Naive thymus-derived CD4-positive, alpha-beta T cell (primary cell): ENCODE data around the gene PIP5K1B. TPM values are rescaled to one million over a fixed set of nuclear protein-coding genes. Genes with fewer than 3 reads are reported as not detected.

Experiments
- ATAC-seq: fragments of 150-1000 bp; cut with Tn5 transposase; 2 replicates; pipeline ENCODE4 v1.10.0; 2021; ENCODE audit warnings: mild to moderate bottlenecking, moderate library complexity
- CTCF ChIA-PET: fragments of 350-600 bp; sonication (Branson Sonifier 250); formaldehyde crosslinking; loops from one replicate; lab custom pipeline; 2021; ENCODE audit warnings: antibody characterized with exemption; lab: Charles Lee
- POLR2A ChIA-PET: fragments of 350-600 bp; sonication (Branson Sonifier 250); formaldehyde crosslinking; loops from one replicate; lab custom pipeline; 2021; ENCODE audit warnings: antibody characterized with exemption, inconsistent platforms; lab: Charles Lee
- DNase-seq, 9 donors: peaks; one replicate each; pipeline versions ENCODE4 v3.0.0 to v3.0.0-alpha.2; 2020 to 2022; ENCODE audit warnings: mixed read lengths in 1 of 9
- H3K27ac ChIP-seq: one replicate; pipeline ENCODE4 v1.7.0; 2013; ENCODE audit warnings: mild to moderate bottlenecking, low read depth, low read length, moderate library complexity
- H3K27me3 ChIP-seq, 2 donors: one replicate each; pipeline ENCODE4 v1.7.0; 2013; ENCODE audit warnings: low read length in 2 of 2, mild to moderate bottlenecking in 2 of 2, moderate library complexity in 2 of 2; ENCODE audit not compliant: control insufficient read depth in 2 of 2, insufficient read depth in 2 of 2
- H3K36me3 ChIP-seq, 3 experiments: 1 replicate in 2 of 3; 2 replicates in 1 of 3; pipeline ENCODE4 v1.7.0; 2013; ENCODE audit warnings: low read length in 3 of 3, mild to moderate bottlenecking in 3 of 3, moderate library complexity in 1 of 3; ENCODE audit not compliant: insufficient read depth in 3 of 3, control insufficient read depth in 2 of 3
- H3K4me1 ChIP-seq, 2 donors: one replicate each; pipeline ENCODE4 v1.7.0; 2013; ENCODE audit warnings: low read length in 2 of 2, mild to moderate bottlenecking in 2 of 2, moderate library complexity in 1 of 2; ENCODE audit not compliant: control insufficient read depth in 2 of 2, insufficient read depth in 2 of 2
- H3K4me3 ChIP-seq: 2 replicates; pipeline ENCODE4 v1.7.0; 2013; ENCODE audit warnings: mild to moderate bottlenecking, low read length
- H3K9me3 ChIP-seq, 3 experiments: 1 replicate in 2 of 3; 2 replicates in 1 of 3; pipeline ENCODE4 v1.7.0; 2013; ENCODE audit warnings: low read length in 3 of 3; ENCODE audit not compliant: control insufficient read depth in 2 of 3
- H3K27ac Mint-ChIP-seq, 9 donors: one replicate each; pipeline ENCODE4 v1.8.0; 2020 to 2022; ENCODE audit warnings: mixed read lengths in 9 of 9, mild to moderate bottlenecking in 8 of 9, moderate library complexity in 5 of 9, inconsistent platforms in 2 of 9
- H3K27me3 Mint-ChIP-seq, 5 donors: one replicate each; pipeline ENCODE4 v1.8.0; 2021 to 2022; ENCODE audit warnings: mixed read lengths in 5 of 5, mild to moderate bottlenecking in 1 of 5
- H3K36me3 Mint-ChIP-seq, 5 donors: one replicate each; pipeline ENCODE4 v1.8.0; 2020 to 2022; ENCODE audit warnings: mixed read lengths in 5 of 5, mild to moderate bottlenecking in 3 of 5, inconsistent platforms in 1 of 5
- H3K4me1 Mint-ChIP-seq, 7 donors: one replicate each; pipeline ENCODE4 v1.8.0; 2020 to 2022; ENCODE audit warnings: mixed read lengths in 7 of 7, mild to moderate bottlenecking in 3 of 7, inconsistent platforms in 1 of 7
- H3K4me3 Mint-ChIP-seq, 10 donors: one replicate each; pipeline ENCODE4 v1.8.0; 2020 to 2022; ENCODE audit warnings: mild to moderate bottlenecking in 10 of 10, mixed read lengths in 10 of 10, moderate library complexity in 6 of 10, inconsistent platforms in 2 of 10
- H3K9me3 Mint-ChIP-seq, 11 donors: one replicate each; pipeline ENCODE4 v1.8.0; 2020 to 2022; ENCODE audit warnings: mixed read lengths in 11 of 11, mild to moderate bottlenecking in 4 of 11, inconsistent platforms in 1 of 11, moderate library complexity in 1 of 11
- intact Hi-C, 2 donors: fragments of 100-400 bp; cut with micrococcal nuclease; formaldehyde crosslinking; loops; one replicate each; pipeline ENCODE4 v1.15.1; 2023
- polyA plus RNA-seq, 2 donors: library from polyadenylated mRNA; unstranded; fragments of 300-500 nt; fragmentation: Illumina TruSeq; gene quantifications; one replicate each; pipeline ENCODE4 v1.2.3, GENCODE V29; 2021
- total RNA-seq, 6 experiments: library from RNA in 5 of 6; stranded (reverse) in 5 of 6; gene quantifications; 1 replicate in 5 of 6; 2 replicates in 1 of 6; pipeline ENCODE4 v1.2.3 and lab custom pipeline; 2021 to 2026

Gene PIP5K1B
- total and polyA plus RNA-seq, 7 experiments from 2014 or later, result 0.08 to 4.2 (median 0.54) TPM

- no peaks in the 10 kb centered on the region for H3K36me3 ChIP-seq
- POLR2A ChIA-PET, result no interaction called here
- H3K9me3 ChIP-seq, result no peaks in the 10 kb centered on the region
- H3K9me3 Mint-ChIP-seq, result peaks cover 0 to 2% (median 0%) of the 10 kb centered on the region in 11 donors
- no peak for ATAC-seq
- peaks cover 5 to 32% (median 25%) of the 10 kb centered on the region in 5 donors for H3K27me3 Mint-ChIP-seq
- intact Hi-C loops, result no loop called here
- no peak for DNase-seq
- H3K4me1 ChIP-seq, result no peaks in the 10 kb centered on the region
- H3K4me1 Mint-ChIP-seq, result peaks cover 0 to 8% (median 0%) of the 10 kb centered on the region in 7 donors
- CTCF ChIA-PET, result no interaction called here
- H3K27ac Mint-ChIP-seq, result no peak overlapping the region
- no peak overlapping the region for H3K27ac ChIP-seq
- H3K27me3 ChIP-seq, result no peaks in the 10 kb centered on the region
- no peak overlapping the region for H3K4me3 Mint-ChIP-seq
- no peaks in the 10 kb centered on the region for H3K36me3 Mint-ChIP-seq
- H3K4me3 ChIP-seq, result no peak overlapping the region
Observed at GRCh38 chr9:68683433-68683832, 21.6 kb upstream of the PIP5K1B start.

- no peak for ATAC-seq
- CTCF ChIA-PET, result no interaction called here
Observed at GRCh38 chr9:68685213-68685612, 19.8 kb upstream of the PIP5K1B start.

GRCh38 chr9:68685770-68686169, 19.3 kb upstream of the PIP5K1B start:
- Mint-ChIP-seq H3K27ac (no peak overlapping the region), H3K9me3 (peaks cover 0 to 2% (median 0%) of the 10 kb centered on the region in 11 donors), H3K4me1 (peaks cover 0 to 8% (median 0%) of the 10 kb centered on the region in 7 donors), H3K36me3 (no peaks in the 10 kb centered on the region), H3K27me3 (peaks cover 10 to 44% (median 36%) of the 10 kb centered on the region in 5 donors), H3K4me3 (no peak overlapping the region)
- Histone ChIP-seq H3K27me3 (no peaks in the 10 kb centered on the region), H3K27ac (no peak overlapping the region), H3K4me1 (no peaks in the 10 kb centered on the region), H3K9me3 (no peaks in the 10 kb centered on the region), H3K36me3 (no peaks in the 10 kb centered on the region), H3K4me3 (no peak overlapping the region)
- POLR2A ChIA-PET, result no interaction called here
- no peak for DNase-seq
- peak; percentile 62 for ATAC-seq
- CTCF ChIA-PET, result no interaction called here
- intact Hi-C loops, result no loop called here

More at GRCh38 chr9:68685213-68685612, 19.8 kb upstream of the PIP5K1B start:
- Mint-ChIP-seq H3K9me3 (peaks cover 0 to 2% (median 0%) of the 10 kb centered on the region in 11 donors), H3K4me3 (no peak overlapping the region), H3K27ac (no peak overlapping the region), H3K27me3 (peaks cover 9 to 44% (median 36%) of the 10 kb centered on the region in 5 donors), H3K36me3 (no peaks in the 10 kb centered on the region), H3K4me1 (peaks cover 0 to 8% (median 0%) of the 10 kb centered on the region in 7 donors)
- POLR2A ChIA-PET, result no interaction called here
- DNase-seq, result no peak
- H3K4me1 ChIP-seq, result no peaks in the 10 kb centered on the region
- intact Hi-C loops, result no loop called here
- no peak overlapping the region for H3K27ac ChIP-seq
- no peaks in the 10 kb centered on the region for H3K27me3 ChIP-seq
- no peaks in the 10 kb centered on the region for H3K36me3 ChIP-seq
- no peak overlapping the region for H3K4me3 ChIP-seq
- H3K9me3 ChIP-seq, result no peaks in the 10 kb centered on the region

DNA sequence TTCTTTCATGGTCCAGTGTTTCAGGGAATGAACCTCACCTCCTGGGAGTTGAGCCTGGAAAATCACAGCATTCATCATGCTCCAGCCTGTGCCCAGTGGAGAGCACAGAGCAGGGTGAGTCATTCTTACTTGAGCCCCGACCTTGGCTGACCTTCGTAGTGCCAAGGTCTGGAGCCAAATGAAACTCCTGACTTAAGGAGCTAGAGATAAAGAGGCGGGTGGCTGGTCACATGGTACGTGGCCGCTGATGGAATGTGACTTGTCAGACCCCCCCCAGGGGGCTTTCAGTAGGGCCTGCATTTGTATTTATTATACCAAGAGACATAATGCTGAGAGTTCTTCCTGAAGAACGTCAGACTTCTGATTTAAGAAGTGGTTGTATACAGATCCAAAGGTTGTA, 15.0 kb upstream of the PIP5K1B start:
- ChIA-PET POLR2A (interaction anchor here (0.6 kb wide), 1 partner anchor 11 kb away, joined by 5 read pairs; no protein-coding TSS in a partner anchor), CTCF (no interaction called here)
- H3K4me3 Mint-ChIP-seq, result no peak overlapping the region
- peaks cover 23 to 47% (median 41%) of the 10 kb centered on the region in 5 donors for H3K27me3 Mint-ChIP-seq
- no peak overlapping the region for H3K27ac Mint-ChIP-seq
- intact Hi-C loops, result no loop called here
- H3K9me3 ChIP-seq, result no peaks in the 10 kb centered on the region
- no peak overlapping the region for H3K27ac ChIP-seq
- H3K4me3 ChIP-seq, result no peak overlapping the region
- no peaks in the 10 kb centered on the region for H3K36me3 ChIP-seq
- DNase-seq, result no peak
- H3K4me1 Mint-ChIP-seq, result no peaks in the 10 kb centered on the region
- ATAC-seq, result no peak
- no peaks in the 10 kb centered on the region for H3K36me3 Mint-ChIP-seq
- H3K4me1 ChIP-seq, result no peaks in the 10 kb centered on the region
- no peaks in the 10 kb centered on the region for H3K27me3 ChIP-seq
- H3K9me3 Mint-ChIP-seq, result no peaks in the 10 kb centered on the region

- no peak overlapping the region for H3K27ac Mint-ChIP-seq
- intact Hi-C loops, result no loop called here
- no peak overlapping the region for H3K27ac ChIP-seq
- H3K4me1 ChIP-seq, result no peaks in the 10 kb centered on the region
- POLR2A ChIA-PET, result no interaction called here
- no peak overlapping the region for H3K4me3 ChIP-seq
- no peaks in the 10 kb centered on the region for H3K9me3 ChIP-seq
- peaks cover 0 to 8% (median 0%) of the 10 kb centered on the region in 11 donors for H3K9me3 Mint-ChIP-seq
- no peaks in the 10 kb centered on the region for H3K27me3 ChIP-seq
- no peak overlapping the region for H3K4me3 Mint-ChIP-seq
- no peaks in the 10 kb centered on the region for H3K36me3 ChIP-seq
- DNase-seq (no peak), ATAC-seq (no peak)
- H3K36me3 Mint-ChIP-seq, result peaks cover 0 to 4% (median 0%) of the 10 kb centered on the region in 5 donors
- H3K4me1 Mint-ChIP-seq, result no peaks in the 10 kb centered on the region
- peaks cover 33 to 54% (median 36%) of the 10 kb centered on the region in 5 donors for H3K27me3 Mint-ChIP-seq
- CTCF ChIA-PET, result no interaction called here
Observed at GRCh38 chr9:68692519-68692918, 12.5 kb upstream of the PIP5K1B start.

DNA sequence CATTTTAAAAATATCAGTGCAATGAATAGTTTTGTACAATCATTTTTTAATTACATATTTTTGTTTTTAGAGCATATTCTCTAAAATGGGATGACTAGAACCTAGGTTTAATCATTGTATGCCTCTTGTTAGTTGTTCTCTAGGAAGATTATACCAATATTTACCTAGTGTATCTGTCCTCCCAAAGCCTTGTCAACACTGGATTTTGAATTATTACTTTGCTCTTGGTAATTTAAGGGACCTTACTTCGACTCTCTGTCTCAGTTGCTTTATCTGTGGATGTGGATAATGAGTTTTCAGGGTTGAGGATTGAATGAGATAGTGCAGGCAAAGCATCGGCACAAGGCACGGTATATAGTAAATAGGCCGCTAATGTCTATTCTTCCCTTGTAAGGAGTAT, 10.9 kb upstream of the PIP5K1B start:
- Histone ChIP-seq H3K27ac (no peak overlapping the region), H3K4me3 (no peak overlapping the region), H3K9me3 (no peaks in the 10 kb centered on the region), H3K4me1 (no peaks in the 10 kb centered on the region), H3K36me3 (no peaks in the 10 kb centered on the region), H3K27me3 (no peaks in the 10 kb centered on the region)
- intact Hi-C loops, result no loop called here
- H3K27ac Mint-ChIP-seq, result no peak overlapping the region
- ChIA-PET CTCF (no interaction called here), POLR2A (no interaction called here)
- H3K4me3 Mint-ChIP-seq, result no peak overlapping the region
- H3K36me3 Mint-ChIP-seq, result peaks cover 0 to 4% (median 0%) of the 10 kb centered on the region in 5 donors
- peaks cover 0 to 8% (median 0%) of the 10 kb centered on the region in 11 donors for H3K9me3 Mint-ChIP-seq
- ATAC-seq (no peak), DNase-seq (no peak)
- peaks cover 32 to 65% (median 41%) of the 10 kb centered on the region in 5 donors for H3K27me3 Mint-ChIP-seq
- no peaks in the 10 kb centered on the region for H3K4me1 Mint-ChIP-seq

DNA sequence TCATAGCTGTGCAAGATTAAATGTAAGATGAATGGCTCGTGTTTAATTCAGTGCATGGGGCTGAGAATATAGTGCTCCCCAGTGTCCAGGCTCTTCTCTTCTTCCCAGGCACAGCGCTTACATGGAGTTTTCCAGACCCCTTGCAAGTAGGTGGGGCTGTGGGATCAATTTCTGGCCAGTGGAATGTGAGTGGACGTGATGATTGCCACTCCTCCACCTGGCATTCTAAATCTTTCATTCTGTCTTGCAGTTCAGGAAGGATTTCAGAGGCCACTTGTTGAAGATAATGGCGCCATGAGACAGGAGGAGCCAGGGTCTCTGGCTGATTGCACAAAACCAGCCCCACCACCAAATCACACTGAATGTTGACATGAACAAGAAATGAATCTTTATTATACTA, 7.2 kb upstream of the PIP5K1B start:
- H3K36me3 Mint-ChIP-seq, result peaks cover 0 to 4% (median 0%) of the 10 kb centered on the region in 5 donors
- no peak for ATAC-seq
- no peak overlapping the region for H3K27ac ChIP-seq
- POLR2A ChIA-PET, result no interaction called here
- H3K4me1 ChIP-seq, result no peaks in the 10 kb centered on the region
- no peaks in the 10 kb centered on the region for H3K4me1 Mint-ChIP-seq
- H3K27me3 Mint-ChIP-seq, result peaks cover 46 to 82% (median 68%) of the 10 kb centered on the region in 5 donors
- H3K4me3 Mint-ChIP-seq, result no peak overlapping the region
- intact Hi-C loops, result no loop called here
- DNase-seq, result no peak
- no peak overlapping the region for H3K4me3 ChIP-seq
- no peaks in the 10 kb centered on the region for H3K9me3 ChIP-seq
- CTCF ChIA-PET, result interaction anchor here (0.7 kb wide), 1 partner anchor 47 kb away, joined by 3 read pairs; no protein-coding TSS in a partner anchor
- no peak overlapping the region for H3K27ac Mint-ChIP-seq
- H3K27me3 ChIP-seq, result no peaks in the 10 kb centered on the region
- H3K9me3 Mint-ChIP-seq, result peaks cover 0 to 8% (median 0%) of the 10 kb centered on the region in 11 donors
- no peaks in the 10 kb centered on the region for H3K36me3 ChIP-seq
